GM12878 (cell line): ENCODE results near the gene MIS12.

Experiments
- CTCF ChIP-seq, 3 experiments: IDR thresholded peaks in 2 of 3; conservative IDR thresholded peaks in 1 of 3; 2 replicates each; pipeline ENCODE4 v1.5.1; 2011; ENCODE audit warnings: low read depth in 3 of 3, low read length in 3 of 3, mild to moderate bottlenecking in 3 of 3, control low read depth in 2 of 3, moderate library complexity in 2 of 3, inconsistent platforms in 1 of 3, mixed read lengths in 1 of 3; ENCODE audit not compliant: control insufficient read depth in 2 of 3, insufficient read depth in 1 of 3; ENCODE audit errors: extremely low read depth in 1 of 3
- NFIC ChIP-seq: IDR thresholded peaks from 2 replicates; pipeline ENCODE4 v1.6.1; 2012; ENCODE audit warnings: low read depth, mild to moderate bottlenecking, inconsistent platforms, low read length, moderate library complexity
- POLR2AphosphoS5 ChIP-seq: IDR thresholded peaks from 2 replicates; pipeline ENCODE4 v1.6.1; 2011; ENCODE audit warnings: mild to moderate bottlenecking, low read length, inconsistent platforms
- SPI1 ChIP-seq: IDR thresholded peaks from 2 replicates; pipeline ENCODE4 v1.6.1; 2011; ENCODE audit warnings: low read depth, mild to moderate bottlenecking, low read length, moderate library complexity, borderline replicate concordance; ENCODE audit not compliant: insufficient read depth
- ZBTB4 ChIP-seq: fragments of 450-650 bp; formaldehyde crosslinking; IDR thresholded peaks from 2 replicates; pipeline ENCODE4 v1.4.0; 2022; ENCODE audit warnings: mild to moderate bottlenecking, moderate library complexity

- no peak for TF ChIP-seq ZBTB4 (CRISPR knock-in tag)
- no peak for TF ChIP-seq NFIC
- no peak for TF ChIP-seq POLR2AphosphoS5
- no peak for TF ChIP-seq CTCF (IDR thresholded peaks at IDR 0.05 in 2 of 3, conservative IDR thresholded peaks at IDR 0.05 in 1 of 3; ENCODE audit: control insufficient read depth in 2 of 3, extremely low read depth in 1 of 3, insufficient read depth in 1 of 3, low read depth in 3 of 3, low read length in 3 of 3)
- no peak for TF ChIP-seq SPI1
These were observed 47.3 kb downstream of the MIS12 start for GRCh38 chr17:5533486-5534315.
